Activated CD4-positive, alpha-beta memory T cell treated with anti-CD3 and anti-CD28 coated beads, Interleukin-2, amount 10 ng/mL, durations not matched to agents 7 days and 5 days (primary cell): ENCODE results near the gene ALPL. TPM values are rescaled to one million over a fixed set of nuclear protein-coding genes. Genes with fewer than 3 reads are reported as not detected.

Source experiments
- CTCF ChIA-PET: fragments of 350-600 bp; sonication (Branson Sonifier 250); formaldehyde crosslinking; loops from one replicate; lab custom pipeline; 2021; ENCODE audit warnings: antibody characterized with exemption, inconsistent platforms; lab: Charles Lee
- POLR2A ChIA-PET: fragments of 350-600 bp; sonication (Branson Sonifier 250); formaldehyde crosslinking; loops from one replicate; lab custom pipeline; 2021; ENCODE audit warnings: antibody characterized with exemption; lab: Charles Lee
- DNase-seq: peaks from one replicate; pipeline ENCODE4 v3.0.0-alpha.2; 2020
- H3K27ac Mint-ChIP-seq: one replicate; pipeline ENCODE4 v1.8.0; 2021; ENCODE audit warnings: mild to moderate bottlenecking, mixed read lengths
- H3K27me3 Mint-ChIP-seq: one replicate; pipeline ENCODE4 v1.8.0; 2021; ENCODE audit warnings: mixed read lengths
- H3K36me3 Mint-ChIP-seq: one replicate; pipeline ENCODE4 v1.8.0; 2021; ENCODE audit warnings: low read depth, mixed read lengths
- H3K4me1 Mint-ChIP-seq: one replicate; pipeline ENCODE4 v1.8.0; 2021; ENCODE audit warnings: mixed read lengths
- H3K4me3 Mint-ChIP-seq: one replicate; pipeline ENCODE4 v1.8.0; 2021; ENCODE audit warnings: mild to moderate bottlenecking, mixed read lengths
- H3K9me3 Mint-ChIP-seq: one replicate; pipeline ENCODE4 v1.8.0; 2021; ENCODE audit warnings: mixed read lengths
- total RNA-seq, 2 experiments: library from RNA; stranded (reverse); gene quantifications; one replicate each; pipeline ENCODE4 v1.2.3, GENCODE V29; 2021

The ALPL gene
- total RNA-seq, 2 experiments from 2014 or later = not detected

- Mint-ChIP-seq H3K36me3 (no peaks in the 10 kb centered on the region), H3K4me3 (no peak overlapping the region), H3K9me3 (no peaks in the 10 kb centered on the region), H3K4me1 (no peaks in the 10 kb centered on the region), H3K27ac (no peak overlapping the region), H3K27me3 (peaks cover 14% of the 10 kb centered on the region)
- ChIA-PET CTCF (interaction anchor here (1.2 kb wide), 1 partner anchor 10 kb away, joined by 3 read pairs; no protein-coding TSS in a partner anchor), POLR2A (no interaction called here)
- no peak for DNase-seq
These were observed 77.0 kb downstream of the ALPL start for GRCh38 chr1:21586222-21586621.

- POLR2A ChIA-PET = no interaction called here
- no peaks in the 10 kb centered on the region for H3K36me3 Mint-ChIP-seq
- no peaks in the 10 kb centered on the region for H3K9me3 Mint-ChIP-seq
- CTCF ChIA-PET = no interaction called here
- no peaks in the 10 kb centered on the region for H3K4me1 Mint-ChIP-seq
- H3K4me3 Mint-ChIP-seq = no peak overlapping the region
- H3K27me3 Mint-ChIP-seq = peaks cover 14% of the 10 kb centered on the region
- no peak for DNase-seq
- no peak overlapping the region for H3K27ac Mint-ChIP-seq
These were observed 77.8 kb downstream of the ALPL start for GRCh38 chr1:21586846-21587601.

GRCh38 chr1:21587602-21587953 is 78.4 kb downstream of the ALPL start:
- Mint-ChIP-seq H3K9me3 (no peaks in the 10 kb centered on the region), H3K4me3 (no peak overlapping the region), H3K36me3 (no peaks in the 10 kb centered on the region), H3K4me1 (no peaks in the 10 kb centered on the region), H3K27ac (no peak overlapping the region), H3K27me3 (peaks cover 14% of the 10 kb centered on the region)
- POLR2A ChIA-PET = no interaction called here
- no peak for DNase-seq
- CTCF ChIA-PET = no interaction called here

GRCh38 chr1:21589618-21590017 is 80.4 kb downstream of the ALPL start:
- DNase-seq = no peak
- Mint-ChIP-seq H3K27me3 (peaks cover 11% of the 10 kb centered on the region), H3K36me3 (no peaks in the 10 kb centered on the region), H3K9me3 (no peaks in the 10 kb centered on the region), H3K27ac (no peak overlapping the region), H3K4me3 (no peak overlapping the region), H3K4me1 (no peaks in the 10 kb centered on the region)
- ChIA-PET POLR2A (no interaction called here), CTCF (no interaction called here)

GRCh38 chr1:21590126-21590880 is 81.1 kb downstream of the ALPL start:
- H3K9me3 Mint-ChIP-seq = no peaks in the 10 kb centered on the region
- no peak overlapping the region for H3K27ac Mint-ChIP-seq
- peaks cover 8% of the 10 kb centered on the region for H3K27me3 Mint-ChIP-seq
- ChIA-PET POLR2A (no interaction called here), CTCF (no interaction called here)
- no peaks in the 10 kb centered on the region for H3K36me3 Mint-ChIP-seq
- H3K4me1 Mint-ChIP-seq = no peaks in the 10 kb centered on the region
- H3K4me3 Mint-ChIP-seq = no peak overlapping the region
- no peak for DNase-seq

GRCh38 chr1:21590934-21591333 is 81.7 kb downstream of the ALPL start:
- no peak overlapping the region for H3K27ac Mint-ChIP-seq
- CTCF ChIA-PET = no interaction called here
- no peaks in the 10 kb centered on the region for H3K9me3 Mint-ChIP-seq
- peaks cover 8% of the 10 kb centered on the region for H3K27me3 Mint-ChIP-seq
- no peak overlapping the region for H3K4me3 Mint-ChIP-seq
- DNase-seq = no peak
- POLR2A ChIA-PET = no interaction called here
- no peaks in the 10 kb centered on the region for H3K4me1 Mint-ChIP-seq
- no peaks in the 10 kb centered on the region for H3K36me3 Mint-ChIP-seq

- Mint-ChIP-seq H3K36me3 (no peaks in the 10 kb centered on the region), H3K27me3 (peaks cover 8% of the 10 kb centered on the region), H3K27ac (no peak overlapping the region), H3K9me3 (no peaks in the 10 kb centered on the region), H3K4me3 (no peak overlapping the region), H3K4me1 (no peaks in the 10 kb centered on the region)
- ChIA-PET POLR2A (no interaction called here), CTCF (no interaction called here)
- no peak for DNase-seq
These were observed 83.1 kb downstream of the ALPL start for GRCh38 chr1:21592086-21592865.

- H3K4me1 Mint-ChIP-seq = no peaks in the 10 kb centered on the region
- DNase-seq = no peak
- CTCF ChIA-PET = interaction anchor here (1.2 kb wide), 1 partner anchor 58 kb away, joined by 3 read pairs; no protein-coding TSS in a partner anchor
- peaks cover 3% of the 10 kb centered on the region for H3K27me3 Mint-ChIP-seq
- POLR2A ChIA-PET = no interaction called here
- no peaks in the 10 kb centered on the region for H3K9me3 Mint-ChIP-seq
- H3K27ac Mint-ChIP-seq = no peak overlapping the region
- no peaks in the 10 kb centered on the region for H3K36me3 Mint-ChIP-seq
- H3K4me3 Mint-ChIP-seq = no peak overlapping the region
These were observed 84.0 kb downstream of the ALPL start for GRCh38 chr1:21593231-21593630.

- H3K9me3 Mint-ChIP-seq = no peaks in the 10 kb centered on the region
- POLR2A ChIA-PET = no interaction called here
- H3K4me1 Mint-ChIP-seq = no peaks in the 10 kb centered on the region
- H3K4me3 Mint-ChIP-seq = no peak overlapping the region
- CTCF ChIA-PET = no interaction called here
- H3K27me3 Mint-ChIP-seq = no peaks in the 10 kb centered on the region
- H3K36me3 Mint-ChIP-seq = no peaks in the 10 kb centered on the region
- no peak for DNase-seq
- H3K27ac Mint-ChIP-seq = no peak overlapping the region
These were observed 85.3 kb downstream of the ALPL start for GRCh38 chr1:21594501-21594900.

- ChIA-PET POLR2A (no interaction called here), CTCF (interaction anchor here (0.7 to 1.3 kb wide), 3 partner anchors 25 to 226 kb away, joined by 3 read pairs; no protein-coding TSS in a partner anchor)
- no peaks in the 10 kb centered on the region for H3K27me3 Mint-ChIP-seq
- no peak overlapping the region for H3K27ac Mint-ChIP-seq
- H3K36me3 Mint-ChIP-seq = no peaks in the 10 kb centered on the region
- H3K4me1 Mint-ChIP-seq = no peaks in the 10 kb centered on the region
- H3K4me3 Mint-ChIP-seq = no peak overlapping the region
- DNase-seq = peak; percentile 70
- no peaks in the 10 kb centered on the region for H3K9me3 Mint-ChIP-seq
These were observed 86.0 kb downstream of the ALPL start for GRCh38 chr1:21594935-21595897.

GRCh38 chr1:21596174-21596573 is 87.0 kb downstream of the ALPL start:
- ChIA-PET POLR2A (no interaction called here), CTCF (interaction anchor here (1.0 to 1.3 kb wide), 3 partner anchors 11 to 186 kb away, joined by 3 read pairs; no protein-coding TSS in a partner anchor)
- no peak overlapping the region for H3K27ac Mint-ChIP-seq
- H3K36me3 Mint-ChIP-seq = no peaks in the 10 kb centered on the region
- DNase-seq = no peak
- H3K4me1 Mint-ChIP-seq = no peaks in the 10 kb centered on the region
- no peaks in the 10 kb centered on the region for H3K9me3 Mint-ChIP-seq
- no peak overlapping the region for H3K4me3 Mint-ChIP-seq
- H3K27me3 Mint-ChIP-seq = no peaks in the 10 kb centered on the region

GRCh38 chr1:21596628-21597027 is 87.4 kb downstream of the ALPL start:
- H3K4me1 Mint-ChIP-seq = no peaks in the 10 kb centered on the region
- H3K27ac Mint-ChIP-seq = no peak overlapping the region
- H3K27me3 Mint-ChIP-seq = no peaks in the 10 kb centered on the region
- no peaks in the 10 kb centered on the region for H3K9me3 Mint-ChIP-seq
- DNase-seq = no peak
- H3K4me3 Mint-ChIP-seq = no peak overlapping the region
- H3K36me3 Mint-ChIP-seq = no peaks in the 10 kb centered on the region
- CTCF ChIA-PET = interaction anchor here (1.0 kb wide), 1 partner anchor 11 kb away, joined by 3 read pairs; no protein-coding TSS in a partner anchor
- POLR2A ChIA-PET = no interaction called here
